ENCODE measurements around the gene PHC3.

PHC3 gene

GRCh38 chr3:170142373-170142772 lies 39.2 kb downstream of the PHC3 start (continued):
- TF ChIP-seq TCF4 (CRISPR knock-in tag; IDR thresholded peaks at IDR 0.05; ENCODE audit: borderline replicate concordance) = no peak
- no peak for TF ChIP-seq BACH2 (CRISPR knock-in tag; IDR thresholded peaks at IDR 0.05; ENCODE audit: borderline replicate concordance)

GRCh38 chr3:170137986-170138385 lies 43.5 kb downstream of the PHC3 start:
- ATAC-seq = peak; percentile 44
- TF ChIP-seq PPARA (CRISPR knock-in tag; IDR thresholded peaks at IDR 0.05; ENCODE audit: borderline replicate concordance) = no peak
- no peak for TF ChIP-seq CREB5 (CRISPR knock-in tag; IDR thresholded peaks at IDR 0.05; ENCODE audit: low read depth)
- TF ChIP-seq CSDC2 (CRISPR knock-in tag; IDR thresholded peaks at IDR 0.05) = no peak
- no peak for TF ChIP-seq ISL1 (CRISPR knock-in tag; IDR thresholded peaks at IDR 0.05)
- TF ChIP-seq ZNF70 (CRISPR knock-in tag; IDR thresholded peaks at IDR 0.05) = no peak
- no peak for TF ChIP-seq TCF4 (CRISPR knock-in tag; IDR thresholded peaks at IDR 0.05; ENCODE audit: borderline replicate concordance)
- TF ChIP-seq SNAI2 (CRISPR knock-in tag; IDR thresholded peaks at IDR 0.05) = no peak
- no peak for TF ChIP-seq ZNF565 (CRISPR knock-in tag; conservative IDR thresholded peaks at IDR 0.05; ENCODE audit: low read depth)
- no peak for TF ChIP-seq TSHZ2 (CRISPR knock-in tag; IDR thresholded peaks at IDR 0.05)
- no peak for TF ChIP-seq OSR1 (CRISPR knock-in tag; IDR thresholded peaks at IDR 0.05)
- TF ChIP-seq BACH2 (CRISPR knock-in tag; IDR thresholded peaks at IDR 0.05; ENCODE audit: borderline replicate concordance) = no peak
- TF ChIP-seq ZNF8 (CRISPR knock-in tag; IDR thresholded peaks at IDR 0.05) = no peak
- no peak for TF ChIP-seq PATZ1 (CRISPR knock-in tag; IDR thresholded peaks at IDR 0.05; ENCODE audit: borderline replicate concordance)
- no peak for TF ChIP-seq ZFP30 (CRISPR knock-in tag; IDR thresholded peaks at IDR 0.05)
- no peak for TF ChIP-seq ARNTL (CRISPR knock-in tag; IDR thresholded peaks at IDR 0.05; ENCODE audit: borderline replicate concordance, low read depth)
- no peak for TF ChIP-seq ESRRG (CRISPR knock-in tag; IDR thresholded peaks at IDR 0.05)

- ATAC-seq = no peak
- TF ChIP-seq ARNTL (CRISPR knock-in tag; IDR thresholded peaks at IDR 0.05; ENCODE audit: borderline replicate concordance, low read depth) (no peak), ZFP3 (CRISPR knock-in tag; IDR thresholded peaks at IDR 0.05) (no peak), PATZ1 (CRISPR knock-in tag; IDR thresholded peaks at IDR 0.05; ENCODE audit: borderline replicate concordance) (no peak), CSRNP3 (CRISPR knock-in tag; IDR thresholded peaks at IDR 0.05) (no peak), ESRRG (CRISPR knock-in tag; IDR thresholded peaks at IDR 0.05) (no peak), SNAI2 (CRISPR knock-in tag; IDR thresholded peaks at IDR 0.05) (no peak), ZNF70 (CRISPR knock-in tag; IDR thresholded peaks at IDR 0.05) (no peak), POU6F1 (CRISPR knock-in tag; IDR thresholded peaks at IDR 0.05; ENCODE audit: borderline replicate concordance, low read depth) (no peak), BACH2 (CRISPR knock-in tag; IDR thresholded peaks at IDR 0.05; ENCODE audit: borderline replicate concordance) (no peak)
These were observed 49.2 kb downstream of the PHC3 start for GRCh38 chr3:170132335-170132734.

Data from SK-N-SH treated with all-trans-retinoic acid at 6 μM for 48 hours (cell line).